ENCODE results near the gene CELSR3.

The CELSR3 gene

DNA sequence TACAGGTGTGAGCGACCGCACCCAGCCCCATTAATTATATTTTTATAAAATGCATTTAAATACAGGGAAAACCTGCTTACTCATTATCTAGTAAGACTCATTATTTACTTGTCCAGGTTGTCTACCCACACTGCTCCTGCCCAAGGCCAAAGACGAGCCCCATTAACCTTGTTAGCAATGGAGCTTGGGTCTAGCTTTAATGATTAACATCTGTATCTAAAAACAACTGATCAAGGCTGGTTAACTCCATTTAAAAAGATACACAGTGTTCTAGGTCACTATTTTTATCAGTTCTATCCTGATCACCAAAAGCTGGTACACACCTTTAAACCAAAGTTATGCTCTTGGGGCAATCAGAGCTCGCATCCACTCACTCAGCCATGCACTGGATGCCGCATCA lies 33.5 kb upstream of the CELSR3 start:
- TF ChIP-seq, protein P1, sequence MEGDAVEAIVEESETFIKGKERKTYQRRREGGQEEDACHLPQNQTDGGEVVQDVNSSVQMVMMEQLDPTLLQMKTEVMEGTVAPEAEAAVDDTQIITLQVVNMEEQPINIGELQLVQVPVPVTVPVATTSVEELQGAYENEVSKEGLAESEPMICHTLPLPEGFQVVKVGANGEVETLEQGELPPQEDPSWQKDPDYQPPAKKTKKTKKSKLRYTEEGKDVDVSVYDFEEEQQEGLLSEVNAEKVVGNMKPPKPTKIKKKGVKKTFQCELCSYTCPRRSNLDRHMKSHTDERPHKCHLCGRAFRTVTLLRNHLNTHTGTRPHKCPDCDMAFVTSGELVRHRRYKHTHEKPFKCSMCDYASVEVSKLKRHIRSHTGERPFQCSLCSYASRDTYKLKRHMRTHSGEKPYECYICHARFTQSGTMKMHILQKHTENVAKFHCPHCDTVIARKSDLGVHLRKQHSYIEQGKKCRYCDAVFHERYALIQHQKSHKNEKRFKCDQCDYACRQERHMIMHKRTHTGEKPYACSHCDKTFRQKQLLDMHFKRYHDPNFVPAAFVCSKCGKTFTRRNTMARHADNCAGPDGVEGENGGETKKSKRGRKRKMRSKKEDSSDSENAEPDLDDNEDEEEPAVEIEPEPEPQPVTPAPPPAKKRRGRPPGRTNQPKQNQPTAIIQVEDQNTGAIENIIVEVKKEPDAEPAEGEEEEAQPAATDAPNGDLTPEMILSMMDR (IDR thresholded peaks at IDR 0.05; ENCODE audit: poor library complexity, severe bottlenecking) = no peak
- DNase-seq (ENCODE audit: low spot score) (no peak), ATAC-seq (ENCODE audit: low read depth) (no peak)
- Histone ChIP-seq H3K36me3 (ENCODE audit: low read depth) (peaks cover 90% of the 10 kb centered on the region), H3K27ac (ENCODE audit: poor library complexity, severe bottlenecking) (peak overlapping the region; percentile 14), H3K9me3 (ENCODE audit: severe bottlenecking) (no peaks in the 10 kb centered on the region), H3K27me3 (ENCODE audit: insufficient read depth, poor library complexity, severe bottlenecking) (no peaks in the 10 kb centered on the region), H3K4me3 (ENCODE audit: severe bottlenecking) (no peak overlapping the region), H3K4me1 (ENCODE audit: insufficient read depth, poor library complexity, severe bottlenecking) (peaks cover 27% of the 10 kb centered on the region)

DNA sequence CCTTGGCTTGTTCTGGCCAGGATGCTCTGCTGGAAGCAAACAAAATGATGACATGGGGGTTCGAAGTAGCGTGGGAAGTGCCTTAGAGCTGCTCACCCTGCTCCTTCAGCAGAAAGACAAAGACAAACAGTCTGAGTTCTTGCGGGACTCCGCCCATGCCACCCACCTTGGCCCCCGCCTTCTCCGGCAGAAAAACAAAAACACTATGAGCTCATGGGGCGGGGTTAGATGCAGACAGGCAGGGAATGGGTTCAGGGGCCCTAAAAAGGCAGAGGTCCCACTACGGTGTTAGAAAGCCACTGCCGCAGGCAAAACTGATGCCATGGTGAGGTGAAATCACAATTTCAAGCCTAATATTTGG lies 32.7 kb upstream of the CELSR3 start:
- TF ChIP-seq, protein P1 (IDR thresholded peaks at IDR 0.05; ENCODE audit: poor library complexity, severe bottlenecking) = no peak
- Histone ChIP-seq H3K27me3 (ENCODE audit: insufficient read depth, poor library complexity, severe bottlenecking) (no peaks in the 10 kb centered on the region), H3K27ac (ENCODE audit: poor library complexity, severe bottlenecking) (peak overlapping the region; percentile 87), H3K36me3 (ENCODE audit: low read depth) (peaks cover 88% of the 10 kb centered on the region), H3K9me3 (ENCODE audit: severe bottlenecking) (no peaks in the 10 kb centered on the region), H3K4me1 (ENCODE audit: insufficient read depth, poor library complexity, severe bottlenecking) (peaks cover 27% of the 10 kb centered on the region), H3K4me3 (ENCODE audit: severe bottlenecking) (no peak overlapping the region)
- no peak for DNase-seq (ENCODE audit: low spot score)
- peak; percentile 60 for ATAC-seq (ENCODE audit: low read depth)

DNA sequence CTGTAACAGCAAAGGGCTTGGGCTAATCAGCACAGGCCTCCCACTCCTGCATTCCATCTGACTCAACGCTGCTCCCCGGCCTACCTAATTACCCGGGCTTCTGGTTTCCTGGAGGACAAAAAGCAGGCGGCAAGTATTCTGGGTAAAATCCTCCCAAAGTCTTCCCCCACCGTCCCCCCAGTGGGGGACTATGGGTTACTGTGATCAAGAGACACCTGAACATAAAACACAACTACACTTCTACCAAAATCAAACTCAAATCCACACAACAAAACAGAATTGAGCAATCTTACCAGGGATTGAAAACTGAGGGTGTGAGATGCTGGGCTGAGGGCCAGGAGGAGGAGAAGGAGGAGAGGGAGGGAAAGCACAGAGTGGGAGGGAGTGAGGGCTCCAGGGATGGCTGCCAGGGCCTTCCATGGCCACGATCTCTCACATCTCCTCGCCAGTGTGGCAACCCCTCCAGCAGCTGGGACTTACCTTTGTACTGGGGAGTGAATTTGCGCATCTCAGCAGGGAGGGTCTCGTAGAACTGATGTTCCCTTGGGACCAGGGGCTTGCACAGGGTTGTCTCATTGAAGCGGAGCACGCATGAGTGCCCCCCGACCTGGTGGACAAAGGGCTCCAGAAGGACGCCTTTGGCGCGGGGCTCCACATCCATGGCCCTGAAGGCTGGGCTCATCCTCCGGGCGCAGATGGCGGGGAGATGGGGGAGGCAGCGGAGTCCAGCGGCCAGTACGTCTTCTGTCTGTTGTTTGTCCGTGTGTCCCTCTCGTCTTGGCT lies 32.1 kb upstream of the CELSR3 start:
- ATAC-seq (ENCODE audit: low read depth) = peak; percentile 87
- TF ChIP-seq, protein P1 (IDR thresholded peaks at IDR 0.05; ENCODE audit: poor library complexity, severe bottlenecking) = no peak

DNA sequence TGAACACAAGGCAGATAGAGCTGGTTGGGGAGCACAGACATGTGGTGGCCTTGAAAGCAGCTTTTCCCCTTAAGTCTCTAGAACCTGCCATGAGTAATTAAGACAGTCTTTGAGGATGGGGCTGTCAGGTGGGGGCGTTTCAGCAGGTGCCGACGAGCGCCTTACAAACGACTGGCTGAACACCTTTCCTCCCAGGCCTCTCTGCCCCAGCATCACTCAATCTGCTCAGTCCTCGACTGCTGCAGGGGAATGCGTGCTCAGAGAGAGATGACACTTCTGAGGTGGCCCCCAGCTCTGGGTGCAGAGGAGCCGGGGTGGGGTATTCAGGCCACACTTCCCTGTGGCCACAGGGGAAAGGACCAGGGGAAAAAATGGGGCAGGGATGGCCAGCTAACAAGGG lies 31.1 kb upstream of the CELSR3 start:
- H3K36me3 ChIP-seq (ENCODE audit: low read depth) = peaks cover 88% of the 10 kb centered on the region
- TF ChIP-seq, protein P1 (IDR thresholded peaks at IDR 0.05; ENCODE audit: poor library complexity, severe bottlenecking) = no peak
- H3K4me3 ChIP-seq (ENCODE audit: severe bottlenecking) = no peak overlapping the region
- no peaks in the 10 kb centered on the region for H3K27me3 ChIP-seq (ENCODE audit: insufficient read depth, poor library complexity, severe bottlenecking)
- H3K9me3 ChIP-seq (ENCODE audit: severe bottlenecking) = no peaks in the 10 kb centered on the region
- peaks cover 27% of the 10 kb centered on the region for H3K4me1 ChIP-seq (ENCODE audit: insufficient read depth, poor library complexity, severe bottlenecking)
- ATAC-seq (ENCODE audit: low read depth) (no peak), DNase-seq (ENCODE audit: low spot score) (no peak)
- peak overlapping the region; percentile 87 for H3K27ac ChIP-seq (ENCODE audit: poor library complexity, severe bottlenecking)

More for the DNA sequence above, 32.1 kb upstream of the CELSR3 start:
- Histone ChIP-seq H3K4me1 (ENCODE audit: insufficient read depth, poor library complexity, severe bottlenecking) (peaks cover 27% of the 10 kb centered on the region), H3K27me3 (ENCODE audit: insufficient read depth, poor library complexity, severe bottlenecking) (no peaks in the 10 kb centered on the region), H3K4me3 (ENCODE audit: severe bottlenecking) (no peak overlapping the region), H3K9me3 (ENCODE audit: severe bottlenecking) (no peaks in the 10 kb centered on the region), H3K36me3 (ENCODE audit: low read depth) (peaks cover 88% of the 10 kb centered on the region), H3K27ac (ENCODE audit: poor library complexity, severe bottlenecking) (peak overlapping the region; percentile 87)
- DNase-seq (ENCODE audit: low spot score) = peak; percentile 82

DNA sequence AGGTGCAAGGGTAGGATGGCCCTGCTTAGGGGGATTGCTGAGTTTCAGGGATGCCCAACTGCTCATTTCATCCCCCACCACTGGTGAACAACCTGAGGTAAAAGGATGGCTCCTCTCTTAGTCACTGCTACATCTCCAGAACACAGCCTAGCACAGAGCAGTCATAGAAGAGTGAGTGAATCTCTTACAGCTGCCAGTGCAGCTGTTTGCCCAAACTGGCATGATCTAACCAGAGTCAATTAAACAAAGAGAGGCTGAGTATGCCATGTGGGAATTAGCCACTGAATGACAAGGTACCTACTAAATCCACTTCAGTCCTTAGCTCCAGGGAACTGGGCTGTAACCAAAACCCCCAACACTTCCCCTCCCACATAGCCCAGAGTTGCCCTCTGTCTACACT lies 29.9 kb upstream of the CELSR3 start:
- Histone ChIP-seq H3K9me3 (ENCODE audit: severe bottlenecking) (no peaks in the 10 kb centered on the region), H3K27ac (ENCODE audit: poor library complexity, severe bottlenecking) (peak overlapping the region; percentile 87), H3K36me3 (ENCODE audit: low read depth) (peaks cover 88% of the 10 kb centered on the region), H3K4me3 (ENCODE audit: severe bottlenecking) (no peak overlapping the region), H3K27me3 (ENCODE audit: insufficient read depth, poor library complexity, severe bottlenecking) (no peaks in the 10 kb centered on the region), H3K4me1 (ENCODE audit: insufficient read depth, poor library complexity, severe bottlenecking) (peaks cover 27% of the 10 kb centered on the region)
- ATAC-seq (ENCODE audit: low read depth) = no peak
- no peak for DNase-seq (ENCODE audit: low spot score)
- TF ChIP-seq, protein P1 (IDR thresholded peaks at IDR 0.05; ENCODE audit: poor library complexity, severe bottlenecking) = no peak
